ENCODE results near the gene RANBP17.
"Not testable (repeated sequence)": the region's sequence is repeated elsewhere in the genome, so short reads cannot be mapped to it uniquely, and the experiment has no call there.

RANBP17 gene

GRCh38 chr5:171261361-171261760 lies 399.5 kb downstream of the RANBP17 start:
- no peak for DNase-seq

DNA sequence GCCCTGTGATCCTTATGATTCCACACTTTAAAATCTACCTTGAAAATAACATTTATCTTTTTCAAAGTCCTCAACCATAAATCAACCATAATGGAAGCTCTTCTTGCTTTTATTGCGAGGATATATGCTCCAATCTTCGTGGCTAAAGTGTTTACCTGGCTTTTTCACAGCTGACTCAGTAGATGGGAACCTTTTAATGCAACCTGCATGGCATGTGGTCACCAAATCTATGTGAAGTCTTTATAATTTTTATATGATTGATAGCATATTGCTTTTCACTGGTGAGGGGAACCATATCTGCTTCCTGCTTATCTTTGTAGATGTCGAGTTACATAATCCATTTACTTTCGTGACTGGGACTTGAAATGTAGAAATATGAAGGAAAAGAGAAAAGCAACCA lies 400.1 kb downstream of the RANBP17 start:
- no peak for DNase-seq

GRCh38 chr5:171263181-171263580 lies 401.4 kb downstream of the RANBP17 start:
- DNase-seq = no peak

DNA sequence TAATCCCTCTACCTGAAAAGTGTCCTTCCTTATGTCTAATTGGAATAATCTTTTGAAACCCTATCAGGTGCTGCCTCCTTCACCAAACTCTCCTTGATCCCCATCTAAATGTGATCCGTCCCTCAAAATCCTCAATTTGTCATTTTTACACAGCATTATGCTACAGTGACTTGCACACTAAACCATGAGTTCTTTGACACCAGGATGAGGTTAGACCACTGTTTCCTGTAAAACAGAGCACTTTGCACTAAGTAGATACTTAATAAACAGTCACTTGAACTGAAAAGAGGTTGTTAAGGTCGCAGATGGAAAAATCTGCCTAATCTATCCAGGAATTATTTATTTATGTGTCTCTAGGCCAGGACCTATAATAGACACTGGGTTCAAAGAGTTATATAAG lies 403.0 kb downstream of the RANBP17 start:
- no peak for DNase-seq

GRCh38 chr5:171268700-171269620 lies 407.1 kb downstream of the RANBP17 start:
- no peak for DNase-seq

DNA sequence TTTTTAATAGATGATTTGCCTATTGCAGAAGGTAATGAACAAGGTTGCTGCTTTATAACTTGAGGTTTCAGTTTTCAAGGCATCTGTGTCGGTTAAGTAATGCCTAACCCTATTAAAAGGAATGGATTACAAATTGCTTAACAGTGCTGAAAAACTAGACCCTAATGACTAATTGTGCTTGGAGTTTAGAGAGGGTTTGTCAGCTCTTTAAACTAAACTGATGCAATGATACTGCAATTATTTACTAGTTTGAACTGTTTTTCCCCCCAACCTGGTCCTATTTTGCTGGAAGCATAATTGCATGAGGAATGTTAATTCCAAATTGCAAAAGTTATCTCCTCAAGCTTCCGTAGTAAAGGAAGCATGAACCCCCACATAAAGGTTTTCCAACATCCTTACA lies 407.9 kb downstream of the RANBP17 start:
- no peak for DNase-seq

- DNase-seq = no peak
Measured at GRCh38 chr5:171270136-171270535, 408.3 kb downstream of the RANBP17 start.

GRCh38 chr5:171271798-171272197 lies 410.0 kb downstream of the RANBP17 start:
- DNase-seq = no peak

GRCh38 chr5:171272996-171273970 lies 411.5 kb downstream of the RANBP17 start:
- no peak for DNase-seq

- no peak for DNase-seq
Measured at GRCh38 chr5:171275841-171276544, 414.2 kb downstream of the RANBP17 start.

DNA sequence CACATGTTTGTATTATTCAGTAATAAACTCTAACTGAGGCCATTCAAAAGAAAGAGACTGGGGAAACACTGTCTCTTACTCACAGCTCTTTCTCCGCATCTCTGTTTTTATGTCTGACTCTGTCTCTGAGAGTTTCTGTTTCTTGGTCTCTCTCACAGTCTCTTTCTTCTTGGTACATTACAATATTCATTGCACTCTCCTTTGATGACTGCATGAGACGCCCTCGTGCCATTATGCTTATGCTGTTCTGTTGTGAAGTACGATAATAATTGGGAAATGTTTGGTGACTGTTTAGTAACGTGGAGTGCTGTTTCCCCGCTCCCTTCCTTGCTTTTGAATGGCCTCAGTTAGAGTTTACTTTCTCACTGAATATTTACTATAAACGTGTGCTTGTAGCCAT lies 421.9 kb downstream of the RANBP17 start:
- DNase-seq = no peak

GRCh38 chr5:171285465-171285864 lies 423.6 kb downstream of the RANBP17 start:
- DNase-seq = no peak

DNA sequence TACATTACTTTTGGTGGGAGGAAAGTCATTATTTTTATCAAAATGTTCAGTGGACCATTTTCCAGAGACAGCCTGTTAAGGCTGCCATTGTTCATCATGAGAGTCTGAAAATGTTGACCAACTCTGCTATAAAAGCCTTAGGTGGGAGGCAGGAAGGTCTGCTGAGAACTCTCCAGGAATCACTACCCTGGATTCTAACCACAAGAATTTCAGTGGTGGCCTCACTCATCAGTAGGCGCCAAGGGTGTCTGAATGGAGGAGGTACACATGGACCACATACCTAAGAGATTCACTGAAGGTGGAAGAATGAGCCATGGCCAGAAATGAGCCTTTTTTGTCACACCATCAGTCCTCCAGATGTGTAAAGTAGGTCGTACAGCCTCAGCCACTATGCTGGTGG lies 426.2 kb downstream of the RANBP17 start:
- DNase-seq = no peak

DNA sequence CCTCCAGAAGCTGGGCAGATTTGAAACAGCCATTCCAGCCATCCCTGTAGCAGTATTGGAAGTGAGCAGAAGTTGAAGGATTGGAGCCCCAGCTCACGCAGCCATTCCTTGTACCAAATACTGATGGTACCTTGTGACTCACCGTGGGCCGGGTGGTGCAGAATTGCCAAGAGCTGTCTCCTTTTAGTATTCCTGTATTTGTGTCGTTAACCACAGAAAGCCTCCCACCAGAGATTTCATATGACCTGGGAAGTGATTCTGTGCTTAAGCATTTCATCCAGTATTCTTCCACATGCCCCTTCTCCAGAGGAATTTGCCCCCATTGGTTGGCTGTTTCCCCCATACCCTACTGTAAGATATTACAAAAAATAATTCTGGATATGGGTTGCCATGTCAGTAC lies 429.6 kb downstream of the RANBP17 start:
- DNase-seq = no peak

DNA sequence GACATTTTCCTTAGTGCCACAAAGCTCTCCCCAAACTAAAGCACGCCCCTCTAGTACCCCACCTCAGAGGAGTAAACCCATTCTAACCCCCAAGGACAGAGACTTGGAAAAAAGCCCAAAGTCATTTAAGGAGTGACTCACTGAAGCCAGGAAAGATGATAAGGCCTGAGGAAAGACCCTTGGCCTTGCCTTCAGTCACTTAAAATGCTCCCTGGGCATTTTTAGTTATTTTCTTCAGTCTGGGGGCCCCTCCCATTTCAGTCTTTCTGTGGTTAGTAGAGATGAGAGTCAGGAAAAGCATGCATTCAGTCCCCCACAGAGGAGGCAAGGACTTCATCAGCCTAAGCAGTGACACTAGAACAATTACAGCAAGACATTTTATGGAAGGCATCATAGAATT lies 433.5 kb downstream of the RANBP17 start:
- no peak for DNase-seq

DNA sequence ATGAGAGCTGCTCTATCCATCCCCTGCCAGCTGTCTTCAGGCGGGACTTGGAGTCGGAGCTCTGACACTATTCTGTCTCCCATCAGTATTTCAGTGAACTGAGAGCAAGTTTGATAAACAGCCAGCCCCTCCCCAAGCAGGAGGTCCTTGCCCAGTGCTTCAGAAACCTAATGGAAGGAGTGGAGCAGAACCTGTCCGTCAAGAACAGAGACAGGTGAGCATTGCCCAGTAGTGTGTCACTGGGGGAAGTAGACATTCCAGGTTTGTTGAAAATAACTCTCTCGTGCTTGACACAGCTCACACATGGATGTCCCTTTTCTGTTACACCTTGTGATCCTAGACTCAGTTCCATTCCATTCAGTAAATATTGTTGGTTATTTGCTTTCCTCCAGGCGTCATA lies 434.0 kb downstream of the RANBP17 start:
- DNase-seq = no peak

GRCh38 chr5:171297941-171298340 lies 436.1 kb downstream of the RANBP17 start:
- not testable (repeated sequence) for DNase-seq

DNA sequence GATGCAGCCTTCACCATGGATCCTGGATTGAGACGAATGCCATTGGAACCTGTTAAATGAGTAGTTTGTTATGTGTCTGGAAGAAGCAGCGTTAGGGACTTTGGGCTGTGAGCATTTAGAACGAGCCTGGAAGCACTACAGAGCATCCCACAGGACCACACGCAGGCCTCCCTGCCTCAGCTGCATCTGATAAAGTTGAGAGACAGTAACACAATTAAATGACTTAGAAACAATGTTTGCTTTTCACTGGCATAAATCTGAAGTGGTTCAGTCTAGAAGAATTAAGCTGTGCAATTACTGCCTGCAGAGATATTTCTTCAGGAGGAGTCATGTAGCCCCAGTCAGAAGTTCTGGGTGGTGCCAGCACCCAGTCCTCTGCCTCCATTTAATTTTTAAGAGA lies 437.4 kb downstream of the RANBP17 start:
- DNase-seq = no peak

DNA sequence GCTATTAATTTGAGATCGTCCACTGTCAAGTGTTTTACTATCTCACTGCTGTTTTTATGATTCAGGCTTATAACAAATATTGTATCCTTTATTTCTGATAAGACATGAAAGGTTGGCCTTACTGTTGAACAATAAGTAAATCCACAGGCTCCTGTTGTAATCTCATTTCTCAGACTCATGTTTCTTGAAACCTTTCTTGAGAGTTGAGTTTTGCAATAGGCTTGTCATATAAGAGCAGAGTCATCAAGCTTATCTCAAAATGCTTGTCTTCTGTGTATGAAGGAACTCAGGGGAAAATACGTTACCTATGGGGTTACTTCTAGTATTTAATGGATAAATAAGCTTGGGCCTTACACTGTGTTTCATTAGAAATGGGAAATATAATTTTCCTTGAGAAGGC lies 438.0 kb downstream of the RANBP17 start:
- DNase-seq = no peak

DNA sequence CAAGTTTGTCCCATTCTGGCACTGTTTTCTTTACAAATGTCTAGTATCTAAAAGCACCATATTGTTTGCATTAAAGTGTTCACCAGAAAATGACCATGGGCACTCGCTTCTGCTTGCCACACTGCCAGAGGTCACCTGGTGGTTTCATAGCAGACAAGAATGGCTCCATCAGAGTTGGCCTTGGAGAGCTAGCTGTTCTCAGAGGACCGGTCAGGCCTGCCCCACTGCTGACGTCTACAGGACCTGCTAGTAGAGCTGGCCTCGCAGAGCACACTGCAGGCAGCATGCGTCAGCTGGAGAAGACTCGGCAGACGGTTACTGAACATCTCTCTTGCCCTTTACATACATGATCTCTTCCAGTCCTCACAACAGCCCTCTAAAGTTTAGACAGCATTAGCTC lies 438.5 kb downstream of the RANBP17 start:
- DNase-seq = no peak

DNA sequence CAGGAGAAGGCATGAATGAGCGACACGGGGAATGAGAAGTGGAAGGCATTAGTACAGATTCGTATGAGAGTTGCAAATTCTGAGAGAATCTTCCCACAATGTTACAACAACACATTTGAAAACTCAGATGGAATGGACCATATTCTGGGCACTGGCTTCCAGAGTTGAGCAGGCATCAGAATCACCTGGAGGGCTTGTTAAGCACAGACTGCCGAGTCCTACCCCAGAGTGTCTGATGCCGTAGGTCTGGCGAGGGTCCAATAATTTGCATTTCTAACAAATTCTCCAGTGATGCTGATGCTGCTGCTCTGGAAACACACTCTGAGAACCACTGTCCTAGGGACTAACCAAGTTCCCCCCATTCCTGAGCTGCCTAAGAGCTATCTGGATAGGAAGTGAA lies 444.3 kb downstream of the RANBP17 start:
- DNase-seq = no peak

GRCh38 chr5:171306781-171307591 lies 445.2 kb downstream of the RANBP17 start:
- no peak for DNase-seq

All from GF-D8 (cell line).